HEK293 (cell line): ENCODE measurements around the gene DSCAM.

Experiments used
- IKZF3 ChIP-seq: fragments of 450-650 bp; IDR thresholded peaks from 2 replicates; pipeline ENCODE4 v1.5.0; 2018; ENCODE audit warnings: missing biosample characterization, mild to moderate bottlenecking, missing genetic modification characterization, moderate library complexity
- TF ChIP-seq, protein P1 (sequence below): fragments of 450-650 bp; formaldehyde crosslinking; IDR thresholded peaks from 2 replicates; pipeline ENCODE4 v1.5.1; 2016; ENCODE audit warnings: missing biosample characterization, missing genetic modification characterization

DNA sequence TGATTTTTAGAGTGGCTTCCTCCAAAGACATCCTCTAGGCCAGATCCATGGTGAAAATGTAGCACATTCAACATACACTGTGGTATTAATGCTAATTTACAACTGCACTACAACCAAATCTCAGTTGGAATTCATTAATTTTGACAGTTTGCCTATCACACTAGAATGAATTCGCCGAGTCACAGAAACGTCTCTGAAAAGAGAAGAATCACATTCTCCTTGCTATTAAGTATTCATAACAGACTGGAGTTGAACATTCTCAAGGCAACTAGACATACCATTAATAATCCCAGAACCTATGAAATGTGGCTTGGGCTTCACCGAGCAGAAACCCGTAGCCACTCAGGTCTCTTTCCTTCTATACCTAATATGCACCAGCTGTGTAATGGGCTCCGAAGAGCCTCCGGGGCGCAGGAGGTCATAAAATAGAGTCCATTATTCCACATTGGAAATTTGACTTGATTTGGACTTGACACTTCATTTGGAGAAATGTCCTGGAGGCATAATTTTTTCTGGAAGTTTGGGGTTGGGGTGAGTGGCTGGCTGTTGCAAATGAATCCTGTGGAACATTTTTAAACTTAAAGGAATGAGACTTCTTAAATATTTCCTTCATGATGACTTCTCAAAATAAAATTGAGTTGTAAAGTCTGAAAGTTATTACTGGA lies 117.1 kb downstream of the DSCAM start:
- TF ChIP-seq, protein P1, sequence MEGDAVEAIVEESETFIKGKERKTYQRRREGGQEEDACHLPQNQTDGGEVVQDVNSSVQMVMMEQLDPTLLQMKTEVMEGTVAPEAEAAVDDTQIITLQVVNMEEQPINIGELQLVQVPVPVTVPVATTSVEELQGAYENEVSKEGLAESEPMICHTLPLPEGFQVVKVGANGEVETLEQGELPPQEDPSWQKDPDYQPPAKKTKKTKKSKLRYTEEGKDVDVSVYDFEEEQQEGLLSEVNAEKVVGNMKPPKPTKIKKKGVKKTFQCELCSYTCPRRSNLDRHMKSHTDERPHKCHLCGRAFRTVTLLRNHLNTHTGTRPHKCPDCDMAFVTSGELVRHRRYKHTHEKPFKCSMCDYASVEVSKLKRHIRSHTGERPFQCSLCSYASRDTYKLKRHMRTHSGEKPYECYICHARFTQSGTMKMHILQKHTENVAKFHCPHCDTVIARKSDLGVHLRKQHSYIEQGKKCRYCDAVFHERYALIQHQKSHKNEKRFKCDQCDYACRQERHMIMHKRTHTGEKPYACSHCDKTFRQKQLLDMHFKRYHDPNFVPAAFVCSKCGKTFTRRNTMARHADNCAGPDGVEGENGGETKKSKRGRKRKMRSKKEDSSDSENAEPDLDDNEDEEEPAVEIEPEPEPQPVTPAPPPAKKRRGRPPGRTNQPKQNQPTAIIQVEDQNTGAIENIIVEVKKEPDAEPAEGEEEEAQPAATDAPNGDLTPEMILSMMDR, result no peak
- no peak for TF ChIP-seq IKZF3 (tag by site-specific recombination)
